Hindlimb muscle (tissue), 1 donor: ENCODE data around the gene WDR90. TPM values are rescaled to one million over a fixed set of nuclear protein-coding genes. Genes with fewer than 3 reads are reported as not detected.
"Not testable (repeated sequence)": the region's sequence is repeated elsewhere in the genome, so short reads cannot be mapped to it uniquely, and the experiment has no call there.

ENCODE experiments used
- DNase-seq: peaks from one replicate; pipeline ENCODE4 v3.0.0-alpha.2; 2013
- polyA plus RNA-seq: library from polyadenylated mRNA; unstranded; fragments of 120-200 nt; gene quantifications from one replicate; pipeline ENCODE4 v1.2.1, GENCODE V29; 2013; ENCODE audit not compliant: insufficient read length

The WDR90 gene
- polyA plus RNA-seq, 1 donor, result 16.9 TPM

DNA sequence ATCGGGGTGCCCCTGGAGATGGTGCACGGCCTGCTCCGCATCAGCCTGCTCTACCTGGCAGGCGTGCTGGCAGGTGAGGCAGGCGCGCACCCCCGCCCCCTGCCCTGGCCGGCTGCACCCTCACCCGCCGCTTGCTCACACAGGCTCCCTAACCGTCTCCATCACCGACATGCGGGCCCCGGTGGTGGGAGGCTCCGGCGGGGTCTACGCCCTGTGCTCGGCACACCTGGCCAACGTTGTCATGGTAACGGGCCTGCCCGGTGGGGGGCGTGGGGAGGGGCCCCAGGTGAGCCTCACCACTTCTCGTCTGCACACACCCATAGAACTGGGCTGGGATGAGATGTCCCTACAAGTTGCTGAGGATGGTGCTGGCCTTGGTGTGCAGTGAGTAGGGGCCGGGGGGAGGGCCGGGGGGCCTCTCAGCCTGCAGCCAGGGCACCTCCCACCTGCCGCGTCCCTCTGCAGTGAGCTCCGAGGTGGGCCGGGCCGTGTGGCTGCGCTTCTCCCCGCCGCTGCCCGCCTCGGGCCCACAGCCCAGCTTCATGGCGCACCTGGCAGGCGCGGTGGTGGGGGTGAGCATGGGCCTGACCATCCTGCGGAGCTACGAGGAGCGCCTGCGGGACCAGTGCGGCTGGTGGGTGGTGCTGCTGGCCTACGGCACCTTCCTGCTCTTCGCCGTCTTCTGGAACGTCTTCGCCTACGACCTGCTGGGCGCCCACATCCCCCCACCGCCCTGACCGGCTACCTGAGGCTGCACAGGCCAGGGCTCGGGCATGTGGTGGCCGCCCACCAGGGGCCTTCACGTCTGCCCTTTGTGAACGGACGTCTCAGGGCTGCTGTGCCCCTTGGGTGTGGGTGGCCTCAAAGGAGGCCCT is 28.4 kb downstream of the WDR90 start:
- no peak for DNase-seq

DNA sequence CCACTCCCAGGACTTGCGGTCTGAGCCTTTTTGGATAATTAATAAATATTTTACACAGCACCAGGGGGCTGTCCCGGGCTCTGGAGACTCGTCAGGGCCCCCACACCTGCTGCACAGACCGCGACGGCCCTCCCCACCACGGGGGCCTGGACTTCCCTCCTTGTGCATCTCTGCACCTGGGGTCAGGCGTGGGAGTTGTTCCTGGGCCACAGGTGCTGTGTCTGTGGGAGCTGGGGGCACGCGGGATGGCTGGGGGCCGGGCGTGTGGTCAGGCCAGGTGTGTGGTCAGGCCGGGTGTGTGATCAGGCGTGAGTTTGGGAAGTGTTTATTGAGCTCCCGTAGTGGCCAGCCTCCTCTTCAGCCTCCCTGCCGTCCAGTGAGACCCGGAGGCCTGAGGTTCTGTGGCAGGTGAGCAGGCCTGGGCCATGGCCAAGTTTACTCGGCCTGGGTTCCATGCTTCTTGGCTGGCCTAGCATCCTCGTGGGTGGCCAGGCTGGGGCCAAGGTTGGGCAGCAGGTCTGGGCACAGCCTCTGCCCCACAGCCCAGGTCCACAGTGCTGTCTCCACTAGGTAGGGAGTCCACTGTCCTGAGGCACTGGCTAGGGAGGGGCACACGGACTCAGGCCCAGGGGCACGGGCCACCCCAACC is 29.2 kb downstream of the WDR90 start:
- no peak for DNase-seq

GRCh38 chr16:678858-679813 is 30.0 kb downstream of the WDR90 start:
- peak; percentile 66 for DNase-seq

GRCh38 chr16:679814-680624 is 30.9 kb downstream of the WDR90 start, which contains the start of gene STUB1:
TSS of gene STUB1 (plus strand) at chr16:680410. CDS start at chr16:680526, 116 bp downstream.
- DNase-seq, result peak; percentile 91

GRCh38 chr16:680625-680945 is 31.4 kb downstream of the WDR90 start:
- no peak for DNase-seq

DNA sequence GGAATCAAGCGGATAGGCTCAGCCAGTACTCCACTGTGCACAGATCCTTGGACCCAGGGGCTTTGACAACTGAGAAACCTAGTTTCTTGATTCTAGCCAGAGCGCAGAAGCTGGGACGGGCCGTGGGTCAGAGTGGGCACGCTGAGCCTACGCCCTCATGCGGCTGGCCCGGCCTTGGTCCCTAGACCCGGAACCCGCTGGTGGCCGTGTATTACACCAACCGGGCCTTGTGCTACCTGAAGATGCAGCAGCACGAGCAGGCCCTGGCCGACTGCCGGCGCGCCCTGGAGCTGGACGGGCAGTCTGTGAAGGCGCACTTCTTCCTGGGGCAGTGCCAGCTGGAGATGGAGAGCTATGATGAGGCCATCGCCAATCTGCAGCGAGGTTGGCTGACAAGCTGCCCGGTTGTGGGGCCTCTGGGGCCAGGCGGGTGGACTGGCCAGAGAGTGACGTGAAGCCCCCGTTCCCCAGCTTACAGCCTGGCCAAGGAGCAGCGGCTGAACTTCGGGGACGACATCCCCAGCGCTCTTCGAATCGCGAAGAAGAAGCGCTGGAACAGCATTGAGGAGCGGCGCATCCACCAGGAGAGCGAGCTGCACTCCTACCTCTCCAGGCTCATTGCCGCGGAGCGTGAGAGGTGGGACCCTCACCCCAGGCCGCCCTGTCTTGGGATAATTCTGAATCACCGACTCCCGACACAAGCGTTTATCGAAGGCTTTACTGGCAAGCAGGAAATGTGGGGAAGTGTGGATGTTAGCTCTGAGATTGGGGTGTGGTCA is 32.0 kb downstream of the WDR90 start:
- no peak for DNase-seq

DNA sequence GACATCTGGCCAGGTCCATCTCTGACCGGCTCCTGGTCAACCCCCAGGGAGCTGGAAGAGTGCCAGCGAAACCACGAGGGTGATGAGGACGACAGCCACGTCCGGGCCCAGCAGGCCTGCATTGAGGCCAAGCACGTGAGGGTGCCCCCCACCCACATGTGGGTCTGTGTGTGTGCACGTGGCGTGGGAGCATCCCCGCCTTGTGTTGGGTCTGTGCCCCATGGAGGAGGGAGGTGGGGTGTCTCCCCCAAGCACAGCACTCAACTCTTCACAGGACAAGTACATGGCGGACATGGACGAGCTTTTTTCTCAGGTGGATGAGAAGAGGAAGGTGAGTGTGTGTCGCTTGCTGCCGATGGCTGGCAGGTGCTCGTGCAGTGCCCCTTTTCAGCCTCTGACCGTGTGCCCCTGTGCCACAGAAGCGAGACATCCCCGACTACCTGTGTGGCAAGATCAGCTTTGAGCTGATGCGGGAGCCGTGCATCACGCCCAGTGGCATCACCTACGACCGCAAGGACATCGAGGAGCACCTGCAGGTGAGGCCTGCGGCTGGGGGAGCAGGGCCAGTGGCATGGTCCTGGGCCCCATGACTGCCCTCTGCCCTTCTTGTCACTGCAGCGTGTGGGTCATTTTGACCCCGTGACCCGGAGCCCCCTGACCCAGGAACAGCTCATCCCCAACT is 32.7 kb downstream of the WDR90 start:
- DNase-seq, result no peak

GRCh38 chr16:682493-683395 is 33.6 kb downstream of the WDR90 start:
- no peak for DNase-seq

DNA sequence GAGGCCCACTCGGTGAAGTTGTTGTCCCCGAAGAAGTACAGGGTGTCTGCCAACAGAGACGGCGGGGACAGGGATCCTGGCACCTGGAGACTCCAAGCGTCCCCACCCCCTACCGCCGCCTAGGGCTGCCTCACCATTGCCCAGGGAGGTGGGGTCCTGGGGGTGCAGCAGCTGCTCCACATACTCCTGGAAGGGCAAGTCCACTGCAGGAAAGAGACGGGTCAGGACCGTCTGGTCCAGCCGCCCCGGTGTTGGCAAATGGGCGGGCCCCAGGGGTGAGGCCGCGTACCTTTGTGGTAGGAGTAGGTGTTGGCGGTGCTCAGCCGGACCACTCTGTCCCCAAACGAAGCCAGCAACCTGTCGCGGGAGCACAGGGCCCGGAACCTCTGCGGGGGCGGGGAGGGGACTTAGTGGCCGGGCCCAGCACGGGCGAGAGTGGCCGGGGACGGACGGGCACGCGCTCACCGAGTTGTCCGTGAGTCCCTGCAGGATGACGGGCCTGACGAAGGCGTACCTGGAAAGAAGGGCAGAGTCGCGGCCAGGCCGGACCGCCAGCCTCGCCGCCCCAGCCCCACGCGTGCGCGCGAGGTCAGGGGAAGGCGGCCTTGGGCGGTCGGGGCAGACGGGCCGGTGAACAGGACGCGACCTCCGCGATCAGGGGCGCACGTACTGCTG is 34.4 kb downstream of the WDR90 start:
- DNase-seq, result no peak

- peak; percentile 97 for DNase-seq
Measured at GRCh38 chr16:684071-684794, 35.1 kb downstream of the WDR90 start, which contains the start of gene JMJD8. TSS of gene JMJD8 (minus strand) at chr16:684334. CDS start at chr16:684319, 15 bp downstream.

DNA sequence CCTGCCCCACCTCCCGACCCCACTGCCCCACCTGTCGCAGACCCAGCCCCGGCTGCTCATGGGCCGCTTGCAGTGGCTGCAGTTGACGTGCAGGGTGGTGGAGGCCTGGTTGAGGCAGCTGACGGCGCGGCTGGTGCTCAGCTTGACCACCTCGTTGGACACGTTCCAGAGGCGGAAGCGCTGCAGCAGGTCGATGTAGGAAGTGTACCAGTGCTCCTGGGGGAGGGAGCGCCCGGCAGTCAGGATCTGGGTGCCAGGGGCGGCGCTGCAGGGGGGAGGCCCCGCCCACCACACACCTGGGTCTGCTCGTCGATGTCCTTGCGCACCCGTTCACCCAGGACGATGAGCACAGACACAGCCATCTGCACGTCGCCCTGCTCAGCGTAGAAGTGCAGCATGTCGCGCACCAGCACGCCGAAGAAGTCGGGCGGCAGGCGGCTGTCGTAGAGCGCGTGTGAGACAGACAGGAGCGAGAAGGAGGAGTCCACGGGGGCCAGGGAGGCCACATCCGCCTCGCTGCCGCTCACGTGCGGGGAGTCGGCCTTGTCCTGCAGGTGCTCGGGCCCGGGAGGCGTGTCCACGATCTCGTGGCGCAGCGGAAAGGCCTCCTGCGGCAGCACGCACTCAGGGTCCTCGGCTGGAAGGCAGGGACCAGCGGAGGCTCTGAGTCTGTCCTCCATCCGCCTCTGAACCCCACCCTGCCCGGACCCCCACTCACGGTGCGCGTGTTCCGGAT is 36.0 kb downstream of the WDR90 start:
- no peak for DNase-seq

- DNase-seq, result no peak
Measured at GRCh38 chr16:685967-686366, 36.8 kb downstream of the WDR90 start.

DNA sequence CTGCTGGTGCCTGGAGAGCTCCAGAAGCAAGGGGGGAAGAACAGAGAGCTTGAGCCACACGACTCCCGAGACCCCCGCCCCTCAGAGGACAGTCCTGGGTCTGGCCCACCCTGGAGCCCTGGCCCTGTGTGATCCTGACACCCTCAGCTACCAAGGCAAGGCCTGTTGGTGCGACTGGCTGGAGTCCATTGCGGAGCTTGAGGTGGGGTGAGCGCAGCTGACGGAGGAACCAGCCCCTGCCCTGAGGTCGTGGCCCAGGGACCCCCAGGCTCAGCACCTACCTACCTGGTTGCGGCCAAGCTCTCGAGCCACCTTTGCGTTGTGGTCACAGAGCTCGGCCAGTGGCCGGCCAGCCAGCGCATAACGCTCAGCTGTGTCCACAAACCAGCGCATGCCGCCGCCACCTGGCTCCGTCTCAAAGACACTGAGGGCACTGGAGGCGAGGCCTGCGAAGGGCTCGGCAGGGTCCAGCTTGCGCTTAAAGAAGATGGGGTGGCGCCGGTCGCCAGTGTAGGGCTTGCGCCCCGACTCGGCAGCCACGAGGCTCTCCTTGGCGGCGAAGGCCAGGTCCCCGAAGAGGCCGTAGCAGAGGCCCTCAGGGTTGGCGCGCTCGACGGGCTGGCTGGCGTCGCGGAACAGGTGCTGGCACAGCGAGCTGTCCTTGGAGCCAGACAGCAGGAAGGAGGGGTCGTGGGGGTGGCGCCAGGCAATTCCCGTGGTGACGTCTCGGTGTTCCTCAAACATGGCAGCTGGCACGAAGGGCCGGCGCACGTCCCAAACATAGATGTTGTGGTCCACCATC is 37.5 kb downstream of the WDR90 start:
- no peak for DNase-seq

DNA sequence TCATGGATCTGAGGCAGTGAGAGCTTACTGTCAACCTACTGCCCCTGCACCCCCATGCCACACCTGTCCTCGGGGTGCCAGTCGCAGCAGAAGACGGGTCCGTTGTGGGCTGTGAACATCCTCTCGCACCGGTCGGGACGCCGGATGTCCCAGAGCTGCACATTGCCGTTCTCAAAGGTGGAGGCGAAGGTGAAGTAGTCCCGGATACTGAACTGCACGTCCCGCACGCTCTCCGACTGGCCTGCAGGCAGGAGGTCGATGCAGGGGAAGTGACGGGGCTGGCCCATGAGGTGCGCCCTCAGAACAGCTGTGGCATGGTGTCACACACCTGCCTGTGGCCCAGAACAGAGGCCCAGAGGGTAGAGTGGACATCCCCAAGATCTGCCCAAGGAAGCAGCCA is 38.3 kb downstream of the WDR90 start:
- DNase-seq, result no peak

DNA sequence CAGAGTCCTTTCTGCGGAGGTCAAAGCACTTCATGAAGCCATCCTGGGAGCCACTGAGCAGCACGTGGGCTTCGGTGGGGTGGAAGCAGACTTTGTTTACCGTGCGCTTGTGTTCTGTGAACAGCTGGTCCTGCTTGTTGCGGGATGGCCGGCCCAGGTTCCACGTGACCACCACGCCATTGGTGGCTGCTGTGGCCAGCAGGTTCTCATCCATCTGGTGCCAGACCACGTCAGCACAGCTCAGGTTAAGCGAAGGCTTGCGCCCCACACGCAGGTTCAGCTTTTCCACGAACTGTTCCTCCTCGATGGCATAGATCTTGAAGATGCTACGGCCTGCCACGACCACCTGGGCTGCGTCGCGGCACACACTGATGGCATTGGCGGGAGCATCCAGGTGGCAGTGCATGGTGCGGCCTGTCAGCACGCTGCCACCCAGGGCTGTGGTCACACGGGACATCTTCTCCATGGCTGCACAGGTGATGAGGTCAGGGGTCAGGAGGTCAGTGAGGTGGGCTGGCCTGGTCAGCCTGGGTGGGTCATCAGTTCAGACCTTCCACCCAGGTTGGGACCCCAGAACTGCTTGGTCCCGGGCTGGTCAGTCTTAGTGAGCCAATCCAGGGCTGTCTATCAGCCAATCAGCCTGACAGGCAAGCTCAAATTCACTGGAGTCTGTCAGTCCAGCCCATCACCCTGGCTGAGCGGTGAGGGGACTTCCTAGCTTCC is 40.2 kb downstream of the WDR90 start:
- no peak for DNase-seq

- not testable (repeated sequence) for DNase-seq
Measured at GRCh38 chr16:691242-691641, 42.1 kb downstream of the WDR90 start.
